GM23338 (cell line): ENCODE measurements around the gene CLCNKA. TPM values are rescaled to one million over a fixed set of nuclear protein-coding genes. Genes with fewer than 3 reads are reported as not detected.

ENCODE experiments used
- ATAC-seq: fragments of 200-7000 bp; cut with Tn5 transposase; 3 replicates; pipeline ENCODE4 v1.9.1; 2020
- DNase-seq: peaks from one replicate; pipeline ENCODE4 v3.0.0-alpha.2; 2015; ENCODE audit warnings: low spot score
- H2AFZ ChIP-seq: fragments of 200-600 bp; sonication (generic); 2 replicates; pipeline ENCODE4 v1.8.0; 2016; ENCODE audit warnings: antibody characterized with exemption, mild to moderate bottlenecking, moderate library complexity
- H3F3A ChIP-seq: fragments of 200-600 bp; sonication (generic); replicated peaks from 2 replicates; pipeline ENCODE4 v1.8.0; 2017; ENCODE audit warnings: antibody characterized with exemption, mixed run types, low read depth
- H3K27ac ChIP-seq: fragments of 200-600 bp; sonication (generic); 2 replicates; pipeline ENCODE4 v1.6.1; 2016; ENCODE audit warnings: low read depth
- H3K27me3 ChIP-seq: fragments of 200-600 bp; sonication (generic); 2 replicates; pipeline ENCODE4 v1.8.0; 2016; ENCODE audit warnings: mild to moderate bottlenecking, mixed run types, moderate library complexity; ENCODE audit not compliant: insufficient read depth
- H3K36me3 ChIP-seq: fragments of 200-600 bp; sonication (generic); 2 replicates; pipeline ENCODE4 v1.8.0; 2016; ENCODE audit warnings: mild to moderate bottlenecking; ENCODE audit not compliant: insufficient read depth
- H3K4me1 ChIP-seq: fragments of 200-600 bp; sonication (generic); 2 replicates; pipeline ENCODE4 v1.8.0; 2016; ENCODE audit warnings: mild to moderate bottlenecking, moderate library complexity; ENCODE audit not compliant: insufficient read depth
- H3K4me2 ChIP-seq: fragments of 200-600 bp; sonication (generic); 2 replicates; pipeline ENCODE4 v1.7.1; 2017; ENCODE audit warnings: mixed run types
- H3K4me3 ChIP-seq: fragments of 200-600 bp; sonication (generic); 2 replicates; pipeline ENCODE4 v1.6.1; 2016; ENCODE audit warnings: mixed run types
- H3K79me2 ChIP-seq: fragments of 200-600 bp; sonication (generic); replicated peaks from 2 replicates; pipeline ENCODE4 v1.8.0; 2017; ENCODE audit warnings: mild to moderate bottlenecking; ENCODE audit not compliant: insufficient read depth
- H3K9me2 ChIP-seq: fragments of 200-600 bp; sonication (generic); 2 replicates; pipeline ENCODE4 v1.8.0; 2017; ENCODE audit not compliant: insufficient read depth
- H4K20me1 ChIP-seq: fragments of 200-600 bp; sonication (generic); replicated peaks from 2 replicates; pipeline ENCODE4 v1.8.0; 2017; ENCODE audit warnings: mild to moderate bottlenecking; ENCODE audit not compliant: insufficient read depth
- H3K27ac Mint-ChIP-seq: 2 replicates; pipeline ENCODE4 v1.8.0; 2020; ENCODE audit warnings: inconsistent platforms, mild to moderate bottlenecking, moderate library complexity, mixed read lengths
- H3K27me3 Mint-ChIP-seq: 3 replicates; pipeline ENCODE4 v1.8.0; 2022; ENCODE audit warnings: low read depth, mild to moderate bottlenecking, moderate library complexity, mixed read lengths, inconsistent platforms; ENCODE audit not compliant: insufficient read depth, poor library complexity
- H3K36me3 Mint-ChIP-seq: 3 replicates; pipeline ENCODE4 v1.8.0; 2021; ENCODE audit warnings: low read depth, mild to moderate bottlenecking, inconsistent platforms, moderate library complexity, mixed read lengths
- H3K4me1 Mint-ChIP-seq: 3 replicates; pipeline ENCODE4 v1.8.0; 2020; ENCODE audit warnings: mild to moderate bottlenecking, inconsistent platforms, mixed read lengths
- H3K4me3 Mint-ChIP-seq: 3 replicates; pipeline ENCODE4 v1.8.0; 2021; ENCODE audit warnings: moderate library complexity, mild to moderate bottlenecking, inconsistent platforms, mixed read lengths
- H3K9me3 Mint-ChIP-seq: 3 replicates; pipeline ENCODE4 v1.8.0; 2020; ENCODE audit warnings: moderate library complexity, mild to moderate bottlenecking, inconsistent platforms, mixed read lengths
- CREB1 ChIP-seq: fragments of 250-450 bp; sonication (Bioruptor Pico); IDR thresholded peaks from 2 replicates; pipeline ENCODE4 v1.5.0; 2020; ENCODE audit warnings: low read depth, mild to moderate bottlenecking, moderate library complexity
- EZH2 ChIP-seq: fragments of 200-600 bp; sonication (generic); IDR thresholded peaks from one replicate; pipeline ENCODE4 v1.8.0; 2017; ENCODE audit warnings: antibody characterized with exemption, mild to moderate bottlenecking, low read depth; ENCODE audit not compliant: unreplicated experiment
- EZH2phosphoT487 ChIP-seq: fragments of 200-600 bp; sonication (generic); IDR thresholded peaks from one replicate; pipeline ENCODE4 v1.8.1; 2018; ENCODE audit warnings: antibody characterized with exemption; ENCODE audit not compliant: unreplicated experiment
- NANOG ChIP-seq: IDR thresholded peaks from 2 replicates; pipeline ENCODE4 v1.6.1; 2016; ENCODE audit warnings: antibody characterized with exemption, borderline replicate concordance
- POLR2AphosphoS5 ChIP-seq: IDR thresholded peaks from 2 replicates; pipeline ENCODE4 v1.6.1; 2016; ENCODE audit warnings: antibody characterized with exemption, low read depth
- STAT1 ChIP-seq: IDR thresholded peaks from one replicate; pipeline ENCODE4 v1.6.1; 2016; ENCODE audit warnings: antibody characterized with exemption; ENCODE audit not compliant: unreplicated experiment
- ZNF114 ChIP-seq: fragments of 250-450 bp; sonication (Bioruptor Pico); IDR thresholded peaks from 2 replicates; pipeline ENCODE4 v1.5.0; 2020; ENCODE audit warnings: mild to moderate bottlenecking, moderate library complexity
- ZNF331 ChIP-seq: fragments of 250-450 bp; sonication (Bioruptor Pico); IDR thresholded peaks from 2 replicates; pipeline ENCODE4 v1.5.0; 2020; ENCODE audit warnings: low read depth, mild to moderate bottlenecking, moderate library complexity
- polyA plus RNA-seq: library from polyadenylated mRNA; unstranded; fragments of >200 nt; fragmentation: Nextera tagmentation; extraction: Ambion mirVana; gene quantifications from 2 replicates; pipeline ENCODE4 v1.2.1, GENCODE V29; 2016
- total RNA-seq: library from RNA; depleted of rRNA; stranded (reverse); fragments of >200 nt; shearing (Covaris generic); gene quantifications from 2 replicates; pipeline ENCODE4 v1.2.3, GENCODE V29; 2014
- TF ChIP-seq, protein P1 (sequence below), 2 experiments: fragments of 200-600 bp in 1 of 2; sonication (generic) in 1 of 2; conservative IDR thresholded peaks; 2 replicates each; pipeline versions ENCODE4 v1.5.1 to v1.6.1; 2016 to 2017; ENCODE audit warnings: antibody characterized with exemption in 2 of 2, low read depth in 2 of 2, mild to moderate bottlenecking in 2 of 2, moderate library complexity in 1 of 2
- TF ChIP-seq, protein P2 (sequence below): IDR thresholded peaks from one replicate; pipeline ENCODE4 v1.6.1; 2018; ENCODE audit warnings: antibody characterized with exemption; ENCODE audit not compliant: unreplicated experiment
- TF ChIP-seq, protein P3 (sequence below): IDR thresholded peaks from 2 replicates; pipeline ENCODE4 v1.6.1; 2016; ENCODE audit warnings: antibody characterized with exemption
- TF ChIP-seq, protein P4 (sequence below): fragments of 250-450 bp; sonication (Bioruptor Pico); IDR thresholded peaks from 2 replicates; pipeline ENCODE4 v1.5.0; 2020; ENCODE audit warnings: mild to moderate bottlenecking, moderate library complexity

Gene CLCNKA
- total and polyA plus RNA-seq, 2 experiments from 2014 or later: 0.59 to 0.76 TPM

DNA sequence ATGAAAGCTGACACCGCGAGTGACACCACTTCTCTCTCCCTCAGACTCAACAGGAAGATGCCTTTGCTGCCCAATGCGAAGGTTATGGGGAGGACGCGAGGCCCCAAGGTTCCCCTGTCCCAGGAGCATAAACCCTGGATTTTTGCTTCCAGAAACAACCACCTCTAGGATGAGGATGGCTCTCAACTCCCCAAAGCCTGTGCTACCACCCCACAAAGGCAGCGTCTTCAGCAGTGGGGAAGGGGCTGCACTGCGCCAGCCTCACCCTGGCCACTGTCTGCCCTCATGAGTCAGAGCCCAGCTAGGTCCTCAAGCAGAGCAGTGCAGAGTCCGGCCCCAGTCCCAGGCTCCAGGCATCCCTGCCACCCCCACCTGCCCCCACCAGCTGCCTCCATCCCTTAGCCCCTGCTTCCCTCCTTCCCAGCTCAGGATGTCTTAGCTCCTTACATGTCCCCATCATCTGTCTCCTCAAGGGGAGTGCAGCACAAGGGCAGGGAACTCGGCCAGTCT, 24.7 kb upstream of the CLCNKA start:
- Histone ChIP-seq H3K27me3 (no peaks in the 10 kb centered on the region), H3K36me3 (no peaks in the 10 kb centered on the region), H4K20me1 (no peaks in the 10 kb centered on the region), H3K79me2 (no peaks in the 10 kb centered on the region), H3K4me2 (no peak overlapping the region), H3K9me2 (no peaks in the 10 kb centered on the region), H3K4me3 (no peak overlapping the region), H3F3A (no peaks in the 10 kb centered on the region), H3K27ac (no peak overlapping the region), H2AFZ (no peak overlapping the region), H3K4me1 (no peaks in the 10 kb centered on the region)
- no peaks in the 10 kb centered on the region for H3K4me1 Mint-ChIP-seq
- no peaks in the 10 kb centered on the region for H3K36me3 Mint-ChIP-seq
- H3K4me3 Mint-ChIP-seq: no peak overlapping the region
- ATAC-seq (no peak), DNase-seq (no peak)
- TF ChIP-seq STAT1 (no peak), POLR2AphosphoS5 (no peak), ZNF331 (CRISPR knock-in tag) (no peak), CREB1 (CRISPR knock-in tag) (no peak), ZNF114 (CRISPR knock-in tag) (no peak), EZH2 (no peak), NANOG (no peak), EZH2phosphoT487 (no peak)
- TF ChIP-seq, protein P1, sequence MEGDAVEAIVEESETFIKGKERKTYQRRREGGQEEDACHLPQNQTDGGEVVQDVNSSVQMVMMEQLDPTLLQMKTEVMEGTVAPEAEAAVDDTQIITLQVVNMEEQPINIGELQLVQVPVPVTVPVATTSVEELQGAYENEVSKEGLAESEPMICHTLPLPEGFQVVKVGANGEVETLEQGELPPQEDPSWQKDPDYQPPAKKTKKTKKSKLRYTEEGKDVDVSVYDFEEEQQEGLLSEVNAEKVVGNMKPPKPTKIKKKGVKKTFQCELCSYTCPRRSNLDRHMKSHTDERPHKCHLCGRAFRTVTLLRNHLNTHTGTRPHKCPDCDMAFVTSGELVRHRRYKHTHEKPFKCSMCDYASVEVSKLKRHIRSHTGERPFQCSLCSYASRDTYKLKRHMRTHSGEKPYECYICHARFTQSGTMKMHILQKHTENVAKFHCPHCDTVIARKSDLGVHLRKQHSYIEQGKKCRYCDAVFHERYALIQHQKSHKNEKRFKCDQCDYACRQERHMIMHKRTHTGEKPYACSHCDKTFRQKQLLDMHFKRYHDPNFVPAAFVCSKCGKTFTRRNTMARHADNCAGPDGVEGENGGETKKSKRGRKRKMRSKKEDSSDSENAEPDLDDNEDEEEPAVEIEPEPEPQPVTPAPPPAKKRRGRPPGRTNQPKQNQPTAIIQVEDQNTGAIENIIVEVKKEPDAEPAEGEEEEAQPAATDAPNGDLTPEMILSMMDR (conservative IDR thresholded peaks at IDR 0.05; ENCODE audit: low read depth in 2 of 2): no peak
- TF ChIP-seq, protein P2, sequence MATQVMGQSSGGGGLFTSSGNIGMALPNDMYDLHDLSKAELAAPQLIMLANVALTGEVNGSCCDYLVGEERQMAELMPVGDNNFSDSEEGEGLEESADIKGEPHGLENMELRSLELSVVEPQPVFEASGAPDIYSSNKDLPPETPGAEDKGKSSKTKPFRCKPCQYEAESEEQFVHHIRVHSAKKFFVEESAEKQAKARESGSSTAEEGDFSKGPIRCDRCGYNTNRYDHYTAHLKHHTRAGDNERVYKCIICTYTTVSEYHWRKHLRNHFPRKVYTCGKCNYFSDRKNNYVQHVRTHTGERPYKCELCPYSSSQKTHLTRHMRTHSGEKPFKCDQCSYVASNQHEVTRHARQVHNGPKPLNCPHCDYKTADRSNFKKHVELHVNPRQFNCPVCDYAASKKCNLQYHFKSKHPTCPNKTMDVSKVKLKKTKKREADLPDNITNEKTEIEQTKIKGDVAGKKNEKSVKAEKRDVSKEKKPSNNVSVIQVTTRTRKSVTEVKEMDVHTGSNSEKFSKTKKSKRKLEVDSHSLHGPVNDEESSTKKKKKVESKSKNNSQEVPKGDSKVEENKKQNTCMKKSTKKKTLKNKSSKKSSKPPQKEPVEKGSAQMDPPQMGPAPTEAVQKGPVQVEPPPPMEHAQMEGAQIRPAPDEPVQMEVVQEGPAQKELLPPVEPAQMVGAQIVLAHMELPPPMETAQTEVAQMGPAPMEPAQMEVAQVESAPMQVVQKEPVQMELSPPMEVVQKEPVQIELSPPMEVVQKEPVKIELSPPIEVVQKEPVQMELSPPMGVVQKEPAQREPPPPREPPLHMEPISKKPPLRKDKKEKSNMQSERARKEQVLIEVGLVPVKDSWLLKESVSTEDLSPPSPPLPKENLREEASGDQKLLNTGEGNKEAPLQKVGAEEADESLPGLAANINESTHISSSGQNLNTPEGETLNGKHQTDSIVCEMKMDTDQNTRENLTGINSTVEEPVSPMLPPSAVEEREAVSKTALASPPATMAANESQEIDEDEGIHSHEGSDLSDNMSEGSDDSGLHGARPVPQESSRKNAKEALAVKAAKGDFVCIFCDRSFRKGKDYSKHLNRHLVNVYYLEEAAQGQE: no peak
- TF ChIP-seq, protein P3, sequence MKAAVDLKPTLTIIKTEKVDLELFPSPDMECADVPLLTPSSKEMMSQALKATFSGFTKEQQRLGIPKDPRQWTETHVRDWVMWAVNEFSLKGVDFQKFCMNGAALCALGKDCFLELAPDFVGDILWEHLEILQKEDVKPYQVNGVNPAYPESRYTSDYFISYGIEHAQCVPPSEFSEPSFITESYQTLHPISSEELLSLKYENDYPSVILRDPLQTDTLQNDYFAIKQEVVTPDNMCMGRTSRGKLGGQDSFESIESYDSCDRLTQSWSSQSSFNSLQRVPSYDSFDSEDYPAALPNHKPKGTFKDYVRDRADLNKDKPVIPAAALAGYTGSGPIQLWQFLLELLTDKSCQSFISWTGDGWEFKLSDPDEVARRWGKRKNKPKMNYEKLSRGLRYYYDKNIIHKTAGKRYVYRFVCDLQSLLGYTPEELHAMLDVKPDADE: no peak
- TF ChIP-seq, protein P4, sequence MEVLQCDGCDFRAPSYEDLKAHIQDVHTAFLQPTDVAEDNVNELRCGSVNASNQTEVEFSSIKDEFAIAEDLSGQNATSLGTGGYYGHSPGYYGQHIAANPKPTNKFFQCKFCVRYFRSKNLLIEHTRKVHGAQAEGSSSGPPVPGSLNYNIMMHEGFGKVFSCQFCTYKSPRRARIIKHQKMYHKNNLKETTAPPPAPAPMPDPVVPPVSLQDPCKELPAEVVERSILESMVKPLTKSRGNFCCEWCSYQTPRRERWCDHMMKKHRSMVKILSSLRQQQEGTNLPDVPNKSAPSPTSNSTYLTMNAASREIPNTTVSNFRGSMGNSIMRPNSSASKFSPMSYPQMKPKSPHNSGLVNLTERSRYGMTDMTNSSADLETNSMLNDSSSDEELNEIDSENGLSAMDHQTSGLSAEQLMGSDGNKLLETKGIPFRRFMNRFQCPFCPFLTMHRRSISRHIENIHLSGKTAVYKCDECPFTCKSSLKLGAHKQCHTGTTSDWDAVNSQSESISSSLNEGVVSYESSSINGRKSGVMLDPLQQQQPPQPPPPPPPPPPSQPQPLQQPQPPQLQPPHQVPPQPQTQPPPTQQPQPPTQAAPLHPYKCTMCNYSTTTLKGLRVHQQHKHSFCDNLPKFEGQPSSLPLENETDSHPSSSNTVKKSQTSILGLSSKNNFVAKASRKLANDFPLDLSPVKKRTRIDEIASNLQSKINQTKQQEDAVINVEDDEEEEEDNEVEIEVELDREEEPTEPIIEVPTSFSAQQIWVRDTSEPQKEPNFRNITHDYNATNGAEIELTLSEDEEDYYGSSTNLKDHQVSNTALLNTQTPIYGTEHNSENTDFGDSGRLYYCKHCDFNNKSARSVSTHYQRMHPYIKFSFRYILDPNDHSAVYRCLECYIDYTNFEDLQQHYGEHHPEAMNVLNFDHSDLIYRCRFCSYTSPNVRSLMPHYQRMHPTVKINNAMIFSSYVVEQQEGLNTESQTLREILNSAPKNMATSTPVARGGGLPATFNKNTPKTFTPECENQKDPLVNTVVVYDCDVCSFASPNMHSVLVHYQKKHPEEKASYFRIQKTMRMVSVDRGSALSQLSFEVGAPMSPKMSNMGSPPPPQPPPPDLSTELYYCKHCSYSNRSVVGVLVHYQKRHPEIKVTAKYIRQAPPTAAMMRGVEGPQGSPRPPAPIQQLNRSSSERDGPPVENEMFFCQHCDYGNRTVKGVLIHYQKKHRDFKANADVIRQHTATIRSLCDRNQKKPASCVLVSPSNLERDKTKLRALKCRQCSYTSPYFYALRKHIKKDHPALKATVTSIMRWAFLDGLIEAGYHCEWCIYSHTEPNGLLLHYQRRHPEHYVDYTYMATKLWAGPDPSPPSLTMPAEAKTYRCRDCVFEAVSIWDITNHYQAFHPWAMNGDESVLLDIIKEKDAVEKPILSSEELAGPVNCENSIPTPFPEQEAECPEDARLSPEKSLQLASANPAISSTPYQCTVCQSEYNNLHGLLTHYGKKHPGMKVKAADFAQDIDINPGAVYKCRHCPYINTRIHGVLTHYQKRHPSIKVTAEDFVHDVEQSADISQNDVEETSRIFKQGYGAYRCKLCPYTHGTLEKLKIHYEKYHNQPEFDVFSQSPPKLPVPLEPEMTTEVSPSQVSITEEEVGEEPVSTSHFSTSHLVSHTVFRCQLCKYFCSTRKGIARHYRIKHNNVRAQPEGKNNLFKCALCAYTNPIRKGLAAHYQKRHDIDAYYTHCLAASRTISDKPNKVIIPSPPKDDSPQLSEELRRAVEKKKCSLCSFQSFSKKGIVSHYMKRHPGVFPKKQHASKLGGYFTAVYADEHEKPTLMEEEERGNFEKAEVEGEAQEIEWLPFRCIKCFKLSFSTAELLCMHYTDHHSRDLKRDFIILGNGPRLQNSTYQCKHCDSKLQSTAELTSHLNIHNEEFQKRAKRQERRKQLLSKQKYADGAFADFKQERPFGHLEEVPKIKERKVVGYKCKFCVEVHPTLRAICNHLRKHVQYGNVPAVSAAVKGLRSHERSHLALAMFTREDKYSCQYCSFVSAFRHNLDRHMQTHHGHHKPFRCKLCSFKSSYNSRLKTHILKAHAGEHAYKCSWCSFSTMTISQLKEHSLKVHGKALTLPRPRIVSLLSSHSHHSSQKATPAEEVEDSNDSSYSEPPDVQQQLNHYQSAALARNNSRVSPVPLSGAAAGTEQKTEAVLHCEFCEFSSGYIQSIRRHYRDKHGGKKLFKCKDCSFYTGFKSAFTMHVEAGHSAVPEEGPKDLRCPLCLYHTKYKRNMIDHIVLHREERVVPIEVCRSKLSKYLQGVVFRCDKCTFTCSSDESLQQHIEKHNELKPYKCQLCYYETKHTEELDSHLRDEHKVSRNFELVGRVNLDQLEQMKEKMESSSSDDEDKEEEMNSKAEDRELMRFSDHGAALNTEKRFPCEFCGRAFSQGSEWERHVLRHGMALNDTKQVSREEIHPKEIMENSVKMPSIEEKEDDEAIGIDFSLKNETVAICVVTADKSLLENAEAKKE (CRISPR knock-in tag): no peak
- H3K27ac Mint-ChIP-seq: no peak overlapping the region
- no peaks in the 10 kb centered on the region for H3K9me3 Mint-ChIP-seq
- H3K27me3 Mint-ChIP-seq: peaks cover 8% of the 10 kb centered on the region
